OCI-LY3 (cell line): ENCODE data around the gene TMEM135.

ENCODE experiments used
- H2AFZ ChIP-seq: fragments of 200-600, 300-600 bp; shearing (Covaris generic); 2 replicates; pipeline ENCODE4 v1.6.0; 2014; ENCODE audit warnings: antibody characterized with exemption, low read depth, low read length
- H3K27ac ChIP-seq: fragments of 200-600, 300-600 bp; sonication (generic); 2 replicates; pipeline ENCODE4 v1.5.1; 2014; ENCODE audit warnings: mild to moderate bottlenecking, low read length, moderate library complexity, mixed read lengths
- H3K27me3 ChIP-seq: fragments of 200-600, 300-600 bp; sonication (generic); 2 replicates; pipeline ENCODE4 v1.6.1; 2014; ENCODE audit warnings: low read depth, low read length, mixed read lengths
- H3K36me3 ChIP-seq: fragments of 200-600, 300-600 bp; sonication (generic); replicated peaks from 2 replicates; pipeline ENCODE3; 2014; ENCODE audit warnings: low read depth, low read length, mixed read lengths
- H3K4me1 ChIP-seq: fragments of 300-600, 200-600 bp; sonication (generic); 2 replicates; pipeline ENCODE4 v1.6.1; 2014; ENCODE audit warnings: low read length, mixed read lengths
- H3K4me2 ChIP-seq: fragments of 200-600, 300-600 bp; sonication (generic); 2 replicates; pipeline ENCODE4 v1.6.1; 2014; ENCODE audit warnings: low read length, mixed read lengths
- H3K4me3 ChIP-seq: fragments of 300-600, 200-600 bp; sonication (generic); 2 replicates; pipeline ENCODE4 v1.5.1; 2014; ENCODE audit warnings: antibody characterized with exemption, mild to moderate bottlenecking, low read length, moderate library complexity
- H3K79me2 ChIP-seq: fragments of 300-600, 200-600 bp; shearing (Covaris generic); 2 replicates; pipeline ENCODE4 v1.6.1; 2014; ENCODE audit warnings: mild to moderate bottlenecking, low read length, mixed read lengths
- H3K9ac ChIP-seq: fragments of 300-600, 200-600 bp; shearing (Covaris generic); 2 replicates; pipeline ENCODE4 v1.6.0; 2014; ENCODE audit warnings: mild to moderate bottlenecking, low read length, moderate library complexity
- H3K9me3 ChIP-seq: fragments of 200-600, 300-600 bp; shearing (Covaris generic); 2 replicates; pipeline ENCODE4 v1.6.1; 2014; ENCODE audit warnings: low read length, mixed read lengths; ENCODE audit not compliant: insufficient read depth
- H4K20me1 ChIP-seq: fragments of 200-600, 300-600 bp; sonication (generic); 2 replicates; pipeline ENCODE4 v1.6.1; 2016; ENCODE audit warnings: low read length, mixed read lengths; ENCODE audit not compliant: insufficient read depth
- CTCF ChIP-seq: fragments of 200-600, 300-600 bp; sonication (generic); IDR thresholded peaks from 2 replicates; pipeline ENCODE4 v1.5.1; 2014; ENCODE audit warnings: antibody characterized with exemption, low read length, low read depth
- EZH2phosphoT487 ChIP-seq: fragments of 200-600 bp; shearing (Covaris generic); IDR thresholded peaks from 2 replicates; pipeline ENCODE4 v1.6.1; 2018; ENCODE audit warnings: antibody characterized with exemption, mixed run types, low read depth

The TMEM135 gene

GRCh38 chr11:87366346-87366745, 328.6 kb downstream of the TMEM135 start:
- no peak overlapping the region for H3K27ac ChIP-seq
- no peak overlapping the region for H3K4me2 ChIP-seq

GRCh38 chr11:87366763-87367405, 329.1 kb downstream of the TMEM135 start:
- H2AFZ ChIP-seq: no peak overlapping the region
- no peaks in the 10 kb centered on the region for H3K27me3 ChIP-seq
- no peaks in the 10 kb centered on the region for H3K79me2 ChIP-seq
- no peak overlapping the region for H3K4me2 ChIP-seq
- H4K20me1 ChIP-seq: no peaks in the 10 kb centered on the region
- no peak overlapping the region for H3K4me3 ChIP-seq
- no peak overlapping the region for H3K9ac ChIP-seq
- H3K36me3 ChIP-seq: no peaks in the 10 kb centered on the region
- TF ChIP-seq CTCF (no peak), EZH2phosphoT487 (no peak)
- H3K9me3 ChIP-seq: no peaks in the 10 kb centered on the region
- no peak overlapping the region for H3K27ac ChIP-seq
- H3K4me1 ChIP-seq: no peaks in the 10 kb centered on the region

More at GRCh38 chr11:87366346-87366745, 328.6 kb downstream of the TMEM135 start:
- no peaks in the 10 kb centered on the region for H3K9me3 ChIP-seq
- H3K36me3 ChIP-seq: no peaks in the 10 kb centered on the region
- H3K4me3 ChIP-seq: no peak overlapping the region
- no peaks in the 10 kb centered on the region for H3K79me2 ChIP-seq
- TF ChIP-seq CTCF: no peak
- no peak for TF ChIP-seq EZH2phosphoT487
- H4K20me1 ChIP-seq: no peaks in the 10 kb centered on the region
- H3K4me1 ChIP-seq: no peaks in the 10 kb centered on the region
- H3K9ac ChIP-seq: no peak overlapping the region
- H3K27me3 ChIP-seq: no peaks in the 10 kb centered on the region
- H2AFZ ChIP-seq: no peak overlapping the region

GRCh38 chr11:87368151-87368550, 330.4 kb downstream of the TMEM135 start:
- H2AFZ ChIP-seq: no peak overlapping the region
- H3K36me3 ChIP-seq: no peaks in the 10 kb centered on the region
- no peaks in the 10 kb centered on the region for H4K20me1 ChIP-seq
- no peaks in the 10 kb centered on the region for H3K4me1 ChIP-seq
- H3K9me3 ChIP-seq: no peaks in the 10 kb centered on the region
- no peaks in the 10 kb centered on the region for H3K27me3 ChIP-seq
- TF ChIP-seq EZH2phosphoT487 (no peak), CTCF (no peak)
- H3K9ac ChIP-seq: no peak overlapping the region
- H3K27ac ChIP-seq: no peak overlapping the region
- no peaks in the 10 kb centered on the region for H3K79me2 ChIP-seq
- no peak overlapping the region for H3K4me3 ChIP-seq
- no peak overlapping the region for H3K4me2 ChIP-seq

GRCh38 chr11:87368858-87369480, 331.2 kb downstream of the TMEM135 start:
- no peaks in the 10 kb centered on the region for H4K20me1 ChIP-seq
- H3K4me1 ChIP-seq: no peaks in the 10 kb centered on the region
- no peak overlapping the region for H3K27ac ChIP-seq
- H2AFZ ChIP-seq: no peak overlapping the region
- TF ChIP-seq CTCF (no peak), EZH2phosphoT487 (no peak)
- H3K4me2 ChIP-seq: no peak overlapping the region
- no peaks in the 10 kb centered on the region for H3K79me2 ChIP-seq
- H3K4me3 ChIP-seq: no peak overlapping the region
- no peaks in the 10 kb centered on the region for H3K27me3 ChIP-seq
- no peaks in the 10 kb centered on the region for H3K9me3 ChIP-seq
- no peak overlapping the region for H3K9ac ChIP-seq
- H3K36me3 ChIP-seq: no peaks in the 10 kb centered on the region
